Neural cell (in vitro differentiated cells): Measurements from ENCODE around the gene CD47.

Experiments used
- CTCF ChIP-seq: fragments of 450-650 bp; IDR thresholded peaks from 2 replicates; pipeline ENCODE4 v1.5.1; 2014; ENCODE audit warnings: antibody characterized with exemption, mild to moderate bottlenecking, moderate library complexity; ENCODE audit not compliant: poor library complexity, severe bottlenecking
- POLR2AphosphoS5 ChIP-seq: IDR thresholded peaks from 2 replicates; pipeline ENCODE4 v1.6.1; 2012
- RAD21 ChIP-seq: fragments of 450-650 bp; conservative IDR thresholded peaks from 2 replicates; pipeline ENCODE4 v1.6.1; 2014; ENCODE audit warnings: antibody characterized with exemption, mild to moderate bottlenecking, moderate library complexity
- TAF1 ChIP-seq: IDR thresholded peaks from 2 replicates; pipeline ENCODE4 v1.6.1; 2012; ENCODE audit warnings: low read depth
- TF ChIP-seq, protein P1 (sequence below): IDR thresholded peaks from 2 replicates; pipeline ENCODE4 v1.6.1; 2012; ENCODE audit warnings: borderline replicate concordance

GRCh38 chr3:108013141-108014055 lies 77.4 kb downstream of the CD47 start:
- TF ChIP-seq CTCF (no peak), POLR2AphosphoS5 (no peak), RAD21 (no peak), TAF1 (no peak)
- TF ChIP-seq, protein P1, sequence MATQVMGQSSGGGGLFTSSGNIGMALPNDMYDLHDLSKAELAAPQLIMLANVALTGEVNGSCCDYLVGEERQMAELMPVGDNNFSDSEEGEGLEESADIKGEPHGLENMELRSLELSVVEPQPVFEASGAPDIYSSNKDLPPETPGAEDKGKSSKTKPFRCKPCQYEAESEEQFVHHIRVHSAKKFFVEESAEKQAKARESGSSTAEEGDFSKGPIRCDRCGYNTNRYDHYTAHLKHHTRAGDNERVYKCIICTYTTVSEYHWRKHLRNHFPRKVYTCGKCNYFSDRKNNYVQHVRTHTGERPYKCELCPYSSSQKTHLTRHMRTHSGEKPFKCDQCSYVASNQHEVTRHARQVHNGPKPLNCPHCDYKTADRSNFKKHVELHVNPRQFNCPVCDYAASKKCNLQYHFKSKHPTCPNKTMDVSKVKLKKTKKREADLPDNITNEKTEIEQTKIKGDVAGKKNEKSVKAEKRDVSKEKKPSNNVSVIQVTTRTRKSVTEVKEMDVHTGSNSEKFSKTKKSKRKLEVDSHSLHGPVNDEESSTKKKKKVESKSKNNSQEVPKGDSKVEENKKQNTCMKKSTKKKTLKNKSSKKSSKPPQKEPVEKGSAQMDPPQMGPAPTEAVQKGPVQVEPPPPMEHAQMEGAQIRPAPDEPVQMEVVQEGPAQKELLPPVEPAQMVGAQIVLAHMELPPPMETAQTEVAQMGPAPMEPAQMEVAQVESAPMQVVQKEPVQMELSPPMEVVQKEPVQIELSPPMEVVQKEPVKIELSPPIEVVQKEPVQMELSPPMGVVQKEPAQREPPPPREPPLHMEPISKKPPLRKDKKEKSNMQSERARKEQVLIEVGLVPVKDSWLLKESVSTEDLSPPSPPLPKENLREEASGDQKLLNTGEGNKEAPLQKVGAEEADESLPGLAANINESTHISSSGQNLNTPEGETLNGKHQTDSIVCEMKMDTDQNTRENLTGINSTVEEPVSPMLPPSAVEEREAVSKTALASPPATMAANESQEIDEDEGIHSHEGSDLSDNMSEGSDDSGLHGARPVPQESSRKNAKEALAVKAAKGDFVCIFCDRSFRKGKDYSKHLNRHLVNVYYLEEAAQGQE: no peak
